CD4-positive, alpha-beta T cell (primary cell): ENCODE data around the gene CEP70. TPM values are rescaled to one million over a fixed set of nuclear protein-coding genes. Genes with fewer than 3 reads are reported as not detected.

Source experiments
- ATAC-seq: fragments of 200-7000 bp; cut with Tn5 transposase; one replicate; pipeline ENCODE4 v1.10.0; 2022; ENCODE audit warnings: mild to moderate bottlenecking; ENCODE audit not compliant: poor library complexity
- CTCF ChIA-PET: fragments of 350-600 bp; sonication (Branson Sonifier 250); formaldehyde crosslinking; loops from one replicate; lab custom pipeline; 2021; ENCODE audit warnings: antibody characterized with exemption, inconsistent platforms; lab: Charles Lee
- POLR2A ChIA-PET: fragments of 350-600 bp; sonication (Branson Sonifier 250); formaldehyde crosslinking; loops from one replicate; lab custom pipeline; 2021; ENCODE audit warnings: antibody characterized with exemption, inconsistent platforms; lab: Charles Lee
- DNase-seq, 14 experiments: peaks; one replicate each; pipeline ENCODE4 v3.0.0-alpha.2; 2013 to 2020; ENCODE audit warnings: mixed read lengths in 2 of 14
- H3K27ac ChIP-seq, 2 donors: one replicate each; pipeline versions ENCODE4 v1.5.1 to v1.7.0; 2013; ENCODE audit warnings: low read length in 2 of 2, low read depth in 1 of 2, mild to moderate bottlenecking in 1 of 2
- H3K27me3 ChIP-seq, 2 experiments: 1 replicate in 1 of 2; 2 replicates in 1 of 2; pipeline versions ENCODE4 v1.6.1 to v1.7.0; 2013; ENCODE audit warnings: low read length in 2 of 2, control low read depth in 1 of 2, mild to moderate bottlenecking in 1 of 2, moderate library complexity in 1 of 2; ENCODE audit not compliant: insufficient read depth in 2 of 2, control insufficient read depth in 1 of 2
- H3K36me3 ChIP-seq: one replicate; pipeline ENCODE4 v1.6.1; 2013; ENCODE audit warnings: low read length, control low read depth; ENCODE audit not compliant: insufficient read depth
- H3K4me1 ChIP-seq: one replicate; pipeline ENCODE4 v1.6.1; 2013; ENCODE audit warnings: low read length, control low read depth; ENCODE audit not compliant: insufficient read depth
- H3K4me3 ChIP-seq: one replicate; pipeline ENCODE4 v1.5.1; 2013; ENCODE audit warnings: mild to moderate bottlenecking, low read length, moderate library complexity
- H3K9me3 ChIP-seq, 2 experiments: 1 replicate in 1 of 2; 2 replicates in 1 of 2; pipeline versions ENCODE4 v1.6.1 to v1.7.0; 2013; ENCODE audit warnings: low read length in 2 of 2, mild to moderate bottlenecking in 2 of 2, control low read depth in 1 of 2, moderate library complexity in 1 of 2; ENCODE audit not compliant: control insufficient read depth in 1 of 2, insufficient read depth in 1 of 2
- H3K27ac Mint-ChIP-seq: one replicate; pipeline ENCODE4 v1.8.0; 2020; ENCODE audit warnings: mixed read lengths
- H3K27me3 Mint-ChIP-seq: one replicate; pipeline ENCODE4 v1.8.0; 2021; ENCODE audit warnings: mixed read lengths
- H3K36me3 Mint-ChIP-seq: one replicate; pipeline ENCODE4 v1.8.0; 2021; ENCODE audit warnings: low read depth, mixed read lengths
- H3K4me1 Mint-ChIP-seq: one replicate; pipeline ENCODE4 v1.8.0; 2021; ENCODE audit warnings: low read depth, mixed read lengths
- H3K4me3 Mint-ChIP-seq: one replicate; pipeline ENCODE4 v1.8.0; 2020; ENCODE audit warnings: mild to moderate bottlenecking, mixed read lengths
- H3K9me3 Mint-ChIP-seq: one replicate; pipeline ENCODE4 v1.8.0; 2020; ENCODE audit warnings: mixed read lengths
- CTCF ChIP-seq: fragments of 200-600 bp; IDR thresholded peaks from one replicate; pipeline ENCODE4 v1.8.0; 2022; ENCODE audit warnings: antibody characterized with exemption, mild to moderate bottlenecking
- intact Hi-C, 2 experiments: fragments of 100-400 bp; cut with DNase I in 1 of 2; cut with micrococcal nuclease in 1 of 2; formaldehyde crosslinking; loops; one replicate each; pipeline versions ENCODE4 v1.15.1 to v1.9.0; 2023 to 2025; cut with DNase I, micrococcal nuclease
- total RNA-seq, 174 experiments: library from RNA in 2 of 174; stranded (reverse) in 2 of 174; gene quantifications; one replicate each; pipeline ENCODE4 v1.2.3 and lab custom pipeline; 2021 to 2026

CEP70 gene
- total RNA-seq, 2 experiments from 2014 or later, result 21.5 to 23.0 TPM

- Mint-ChIP-seq H3K9me3 (no peaks in the 10 kb centered on the region), H3K36me3 (no peaks in the 10 kb centered on the region), H3K4me3 (no peak overlapping the region), H3K27ac (no peak overlapping the region), H3K27me3 (peaks cover 4% of the 10 kb centered on the region), H3K4me1 (no peaks in the 10 kb centered on the region)
- no peaks in the 10 kb centered on the region for H3K36me3 ChIP-seq
- H3K27ac ChIP-seq, result no peak overlapping the region
- intact Hi-C loops, result no loop called here
- ATAC-seq (no peak), DNase-seq (no peak)
- no peaks in the 10 kb centered on the region for H3K4me1 ChIP-seq
- no peaks in the 10 kb centered on the region for H3K27me3 ChIP-seq
- POLR2A ChIA-PET, result no interaction called here
- no peak for TF ChIP-seq CTCF
- H3K9me3 ChIP-seq, result no peaks in the 10 kb centered on the region
- H3K4me3 ChIP-seq, result no peak overlapping the region
- CTCF ChIA-PET, result no interaction called here
Measured at GRCh38 chr3:138471481-138471880, 122.6 kb downstream of the CEP70 start.

- no peak for TF ChIP-seq CTCF
- Mint-ChIP-seq H3K9me3 (no peaks in the 10 kb centered on the region), H3K36me3 (no peaks in the 10 kb centered on the region), H3K4me1 (no peaks in the 10 kb centered on the region), H3K27me3 (peaks cover 5% of the 10 kb centered on the region), H3K4me3 (no peak overlapping the region), H3K27ac (no peak overlapping the region)
- Histone ChIP-seq H3K36me3 (no peaks in the 10 kb centered on the region), H3K27me3 (no peaks in the 10 kb centered on the region), H3K4me1 (no peaks in the 10 kb centered on the region), H3K9me3 (no peaks in the 10 kb centered on the region), H3K27ac (no peak overlapping the region), H3K4me3 (no peak overlapping the region)
- CTCF ChIA-PET, result no interaction called here
- intact Hi-C loops, result no loop called here
- DNase-seq (no peak), ATAC-seq (no peak)
- POLR2A ChIA-PET, result no interaction called here
Measured at GRCh38 chr3:138470687-138471086, 123.4 kb downstream of the CEP70 start.

- no peak for TF ChIP-seq CTCF
- H3K36me3 ChIP-seq, result no peaks in the 10 kb centered on the region
- peaks cover 5% of the 10 kb centered on the region for H3K27me3 Mint-ChIP-seq
- H3K27me3 ChIP-seq, result no peaks in the 10 kb centered on the region
- intact Hi-C loops, result no loop called here
- no peak overlapping the region for H3K4me3 ChIP-seq
- H3K4me1 Mint-ChIP-seq, result no peaks in the 10 kb centered on the region
- no peak overlapping the region for H3K4me3 Mint-ChIP-seq
- H3K9me3 Mint-ChIP-seq, result no peaks in the 10 kb centered on the region
- no peaks in the 10 kb centered on the region for H3K4me1 ChIP-seq
- H3K36me3 Mint-ChIP-seq, result no peaks in the 10 kb centered on the region
- H3K27ac ChIP-seq, result no peak overlapping the region
- ChIA-PET CTCF (no interaction called here), POLR2A (no interaction called here)
- H3K27ac Mint-ChIP-seq, result no peak overlapping the region
- H3K9me3 ChIP-seq, result no peaks in the 10 kb centered on the region
- ATAC-seq, result no peak
- no peak for DNase-seq
Measured at GRCh38 chr3:138469874-138470273, 124.2 kb downstream of the CEP70 start.
